ENCODE measurements around the gene STON1. TPM values are rescaled to one million over a fixed set of nuclear protein-coding genes. Genes with fewer than 3 reads are reported as not detected.

STON1 gene
- total RNA-seq, 4 donors from 2014 or later, result 36.2 to 113 (median 61.5) TPM

- TF ChIP-seq CTCF (IDR thresholded peaks at IDR 0.05; ENCODE audit: low read depth), result no peak
Measured at GRCh38 chr2:48626047-48626446, 96.1 kb downstream of the STON1 start.

GRCh38 chr2:48633143-48633542 lies 103.2 kb downstream of the STON1 start:
- TF ChIP-seq CTCF (IDR thresholded peaks at IDR 0.05; ENCODE audit: low read depth), result no peak

- TF ChIP-seq CTCF (IDR thresholded peaks at IDR 0.05; ENCODE audit: low read depth), result no peak
Measured at GRCh38 chr2:48635786-48636185, 105.8 kb downstream of the STON1 start.

GRCh38 chr2:48638261-48638660 lies 108.3 kb downstream of the STON1 start:
- TF ChIP-seq CTCF (IDR thresholded peaks at IDR 0.05; ENCODE audit: low read depth), result no peak

Small RNA genes lying within 50 kb of the gene (small RNA-seq; reads per million reads assigned to genes)
- not detected for gene RNU6-282P
- gene TPT1P11, result not detected

Other genes starting within 250 kb of the STON1 start
- 10 to 100 TPM; 66.0 to 78.4 (median 70.8) TPM for gene FOXN2, start 215.5 kb upstream of the STON1 start, total RNA-seq
- 10 to 100 TPM; 39.4 to 61.7 (median 40.1) TPM for gene PPP1R21, start 89.4 kb upstream of the STON1 start, total RNA-seq
- gene GTF2A1L, start 87.7 kb downstream of the STON1 start, total RNA-seq, result 1 to 10 TPM in 3 of 4 donors, not detected in 1; 1.1 to 2.5 (median 1.7) TPM
- 1 to 10 TPM in 3 of 4 donors, under 1 TPM in 1; 0.75 to 2.7 (median 1.7) TPM for gene LHCGR, start 225.6 kb downstream of the STON1 start, total RNA-seq